Activated CD4-positive, alpha-beta T cell treated with anti-CD3 and anti-CD28 coated beads for 4 hours (primary cell): ENCODE measurements around the gene PTPRC.

Source experiments
- DNase-seq, 2 donors: peaks; one replicate each; pipeline ENCODE4 v3.0.0-alpha.2; 2020

PTPRC gene

DNA sequence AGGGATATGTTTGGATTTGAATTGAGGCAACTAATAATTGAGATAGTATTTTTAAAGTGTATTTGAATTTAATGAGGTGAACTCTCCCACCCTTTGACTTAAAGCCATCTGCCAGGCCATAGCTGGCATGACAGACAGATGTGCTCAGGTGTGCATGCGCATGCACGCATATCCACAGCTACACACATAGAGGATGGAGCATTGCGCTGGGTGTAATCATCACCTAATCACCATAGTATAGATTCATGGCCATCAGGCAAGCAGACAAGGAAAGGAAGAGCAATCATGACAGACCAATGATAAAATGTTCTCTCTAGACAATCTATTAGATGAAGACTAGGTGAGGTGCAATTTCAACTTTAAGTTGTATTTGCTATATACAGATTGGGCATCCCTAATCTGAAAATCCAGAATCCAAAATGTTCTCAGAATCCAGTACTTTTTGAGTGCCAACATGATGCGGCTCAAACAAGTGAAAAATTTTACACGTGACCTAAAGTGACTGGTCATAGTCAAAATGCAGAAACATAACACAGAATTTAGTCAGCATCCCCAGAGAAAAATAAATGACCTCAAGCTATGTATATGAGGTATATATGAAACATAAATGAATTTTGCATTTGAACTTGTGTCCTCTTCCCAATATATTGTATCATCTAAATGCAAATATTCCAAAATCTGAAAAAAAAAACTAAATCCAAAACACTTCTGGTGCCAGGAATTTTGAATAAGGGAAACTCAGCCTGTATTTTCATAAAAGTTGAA is 70.1 kb downstream of the PTPRC start:
- no peak for DNase-seq

DNA sequence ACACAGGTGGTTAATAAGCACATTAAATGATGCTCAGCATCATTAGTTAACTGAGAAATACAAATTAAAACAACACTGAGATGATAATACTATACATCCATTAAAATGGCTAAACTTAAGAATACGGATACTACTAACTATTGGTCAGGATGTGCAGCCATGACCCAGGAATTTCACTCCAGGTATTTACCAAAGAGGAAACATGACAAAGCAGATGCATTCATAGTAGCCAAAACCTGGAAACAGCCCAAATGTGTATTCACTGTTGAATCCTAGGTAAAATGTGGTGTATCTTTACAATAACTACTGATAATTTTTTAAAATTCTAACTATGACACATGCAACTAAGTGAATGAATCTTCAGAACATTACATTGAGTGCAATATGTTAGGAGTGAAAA is 73.0 kb downstream of the PTPRC start:
- no peak for DNase-seq

DNA sequence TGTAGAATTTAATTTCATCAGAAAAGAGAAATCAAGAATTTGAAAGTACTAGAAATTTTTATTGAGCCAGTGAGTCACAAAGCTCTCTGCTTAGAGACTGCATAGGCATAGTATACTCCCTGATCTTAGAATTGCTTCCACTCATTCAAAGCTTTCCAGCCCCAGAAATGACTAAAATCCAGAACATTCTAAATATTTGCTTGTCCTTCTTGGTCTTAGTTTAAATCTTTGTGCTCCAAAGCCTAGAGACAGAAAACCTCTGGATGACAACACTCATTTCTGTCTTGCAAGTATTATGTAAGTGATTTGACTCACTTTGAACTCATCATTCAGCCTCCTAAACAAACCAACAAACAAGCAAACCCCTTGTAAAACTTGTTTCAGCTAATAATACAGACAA is 74.2 kb downstream of the PTPRC start:
- DNase-seq, result no peak

DNA sequence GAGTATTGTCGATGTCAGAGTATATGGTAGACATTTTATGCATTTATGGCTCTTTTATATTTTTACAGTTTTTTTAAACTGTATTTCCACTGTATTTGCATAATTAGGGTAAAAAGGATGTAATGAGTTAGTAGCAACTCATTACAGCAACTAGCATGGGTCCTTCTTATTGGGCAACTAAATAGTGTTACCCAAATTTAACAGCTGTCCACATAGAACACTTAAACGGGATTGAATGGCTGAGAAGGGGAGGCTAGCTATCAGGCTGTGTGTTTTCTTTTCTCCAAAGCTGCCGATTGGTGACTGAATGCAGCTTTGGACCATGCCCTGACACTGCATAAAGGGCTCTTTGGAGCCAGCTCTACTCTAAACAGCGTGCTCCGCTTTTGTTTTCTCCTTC is 75.4 kb downstream of the PTPRC start:
- DNase-seq, result no peak

DNA sequence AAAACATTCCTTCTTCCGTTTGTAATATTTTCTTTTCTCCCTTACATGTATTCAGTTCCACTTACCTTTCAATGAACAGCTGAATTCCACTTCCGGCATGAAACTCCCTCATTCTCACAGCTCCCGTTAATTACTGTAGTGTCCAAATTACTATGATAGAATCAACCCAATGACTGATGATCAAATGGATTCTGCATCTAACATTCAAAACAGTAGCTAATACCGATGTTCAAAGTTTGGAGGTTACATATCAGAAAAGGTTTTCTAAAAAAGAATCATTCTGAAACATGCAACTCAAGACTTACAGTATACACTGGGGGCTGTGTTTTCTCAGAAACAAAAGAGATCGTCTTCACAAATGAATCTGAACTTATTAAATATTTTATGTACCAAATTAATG is 77.2 kb downstream of the PTPRC start:
- DNase-seq, result no peak

DNA sequence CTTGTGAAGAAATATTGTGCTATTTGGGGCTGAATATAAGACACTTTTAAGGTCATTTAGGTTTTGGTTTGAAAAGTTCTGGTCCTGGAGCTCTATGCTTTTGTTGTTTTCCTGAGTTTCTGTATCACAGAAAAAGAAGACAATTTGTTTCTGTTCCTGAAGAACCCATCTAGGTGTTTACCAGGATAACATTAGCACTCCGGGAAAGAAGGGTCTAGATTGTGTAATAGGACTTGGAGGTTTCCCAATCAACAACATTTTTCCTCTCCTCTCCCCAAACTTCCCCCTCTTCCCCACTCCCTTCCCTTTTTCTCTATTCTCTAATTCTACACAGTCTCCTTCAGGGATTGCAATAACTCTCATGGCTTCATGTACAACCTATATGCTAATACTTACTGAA is 78.7 kb downstream of the PTPRC start:
- no peak for DNase-seq

DNA sequence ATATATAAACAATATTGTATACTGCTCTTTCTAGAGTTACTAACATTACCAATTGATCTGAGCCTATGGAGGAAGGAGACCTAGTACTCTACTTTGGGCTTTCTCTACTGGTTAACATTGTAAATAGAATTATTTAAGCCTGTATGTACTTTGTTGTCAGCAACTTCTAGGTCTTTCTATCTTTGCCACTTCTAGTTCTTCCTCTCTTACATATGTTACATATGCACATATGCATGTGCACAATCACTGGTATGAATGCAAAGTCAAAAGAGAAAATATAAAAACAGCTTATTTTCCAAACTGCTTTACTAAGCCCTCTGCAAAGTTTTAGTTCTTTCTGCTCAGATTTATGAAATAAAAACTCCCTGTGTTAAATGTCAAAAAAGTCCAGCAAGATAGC is 84.3 kb downstream of the PTPRC start:
- DNase-seq, result no peak

DNA sequence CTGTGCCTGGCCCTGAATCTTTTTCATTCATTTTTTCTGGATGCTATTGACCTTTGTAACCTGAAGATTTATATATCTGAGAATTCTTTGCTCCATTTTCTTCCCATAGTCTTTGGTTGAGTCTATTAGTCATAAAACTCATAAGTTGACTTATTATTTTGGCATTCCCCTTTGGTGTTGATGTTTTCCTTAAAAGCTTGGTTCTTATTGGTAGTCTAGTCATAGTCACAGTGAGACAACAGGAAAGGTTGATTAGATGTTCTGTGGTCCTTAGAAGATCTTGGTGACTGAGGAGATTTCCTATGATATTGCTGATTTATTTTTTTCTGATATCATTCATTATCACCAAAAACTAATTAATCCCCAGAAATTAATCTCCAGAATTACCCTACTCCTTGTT is 86.2 kb downstream of the PTPRC start:
- no peak for DNase-seq

DNA sequence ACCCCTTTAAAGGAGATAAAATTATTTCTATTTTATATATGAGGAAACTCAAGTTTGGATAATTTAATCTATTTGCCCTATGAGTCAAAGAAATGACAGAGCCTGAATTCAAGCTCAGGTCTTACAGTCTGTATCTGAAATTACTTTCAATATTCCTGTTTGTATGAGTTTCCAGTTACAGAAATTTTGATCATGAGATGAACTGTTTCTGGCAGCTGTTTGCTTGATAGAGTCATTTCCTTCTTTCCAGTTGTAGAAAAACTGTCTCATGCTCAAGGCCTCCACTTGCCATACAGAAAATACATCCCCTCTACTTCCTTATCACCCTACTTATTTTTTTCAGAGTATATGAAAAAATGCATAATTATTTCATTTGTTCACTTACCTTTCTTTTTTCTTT is 87.6 kb downstream of the PTPRC start:
- DNase-seq, result no peak

DNA sequence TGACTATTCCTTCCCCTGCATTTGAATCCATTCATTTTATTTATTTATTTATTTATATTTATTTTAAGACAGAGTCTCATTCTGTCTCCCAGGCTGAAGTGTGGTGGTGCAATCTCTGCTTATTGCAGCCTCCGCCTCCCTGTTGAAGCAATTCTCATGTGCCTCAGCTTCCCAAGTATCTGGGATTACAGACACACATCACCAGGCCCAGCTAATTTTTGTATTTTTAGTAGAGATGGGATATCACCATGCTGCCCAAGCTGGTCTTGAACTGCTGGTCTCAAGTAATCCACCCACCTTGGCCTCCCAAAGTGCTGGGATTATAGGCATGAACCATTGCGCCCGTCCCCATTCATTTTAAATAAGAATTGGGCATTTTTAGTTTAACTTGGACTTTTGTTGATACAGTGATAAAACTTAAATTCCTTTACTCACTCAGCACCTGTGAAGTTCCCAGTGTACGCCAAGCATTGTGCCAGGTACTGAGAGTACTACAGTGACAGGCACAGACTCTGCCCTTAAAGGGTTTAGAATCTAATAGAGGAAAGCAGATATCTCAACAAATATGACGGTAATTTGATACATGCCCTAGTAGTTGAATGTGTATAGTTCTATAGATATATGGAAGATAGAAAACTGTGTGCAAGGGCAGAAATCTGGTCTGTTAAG is 90.5 kb downstream of the PTPRC start:
- DNase-seq, result no peak

DNA sequence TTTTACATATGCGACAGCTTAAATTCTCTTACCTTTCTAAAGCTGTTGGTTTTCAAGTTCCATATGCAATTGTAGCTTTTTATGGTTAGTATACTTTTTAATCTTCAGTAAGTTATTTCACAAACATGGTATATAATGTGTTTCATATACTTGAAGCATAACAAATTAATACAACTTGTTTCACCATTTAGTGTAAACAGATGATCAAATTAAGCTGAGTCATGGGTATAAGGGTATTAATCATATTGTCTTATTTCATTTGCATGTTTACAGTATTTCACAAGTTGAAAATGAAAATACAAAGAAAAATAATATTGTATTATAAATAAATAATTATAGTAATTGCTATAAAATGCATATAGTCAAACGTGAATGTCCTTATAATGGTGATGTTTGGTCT is 92.1 kb downstream of the PTPRC start:
- DNase-seq, result no peak

DNA sequence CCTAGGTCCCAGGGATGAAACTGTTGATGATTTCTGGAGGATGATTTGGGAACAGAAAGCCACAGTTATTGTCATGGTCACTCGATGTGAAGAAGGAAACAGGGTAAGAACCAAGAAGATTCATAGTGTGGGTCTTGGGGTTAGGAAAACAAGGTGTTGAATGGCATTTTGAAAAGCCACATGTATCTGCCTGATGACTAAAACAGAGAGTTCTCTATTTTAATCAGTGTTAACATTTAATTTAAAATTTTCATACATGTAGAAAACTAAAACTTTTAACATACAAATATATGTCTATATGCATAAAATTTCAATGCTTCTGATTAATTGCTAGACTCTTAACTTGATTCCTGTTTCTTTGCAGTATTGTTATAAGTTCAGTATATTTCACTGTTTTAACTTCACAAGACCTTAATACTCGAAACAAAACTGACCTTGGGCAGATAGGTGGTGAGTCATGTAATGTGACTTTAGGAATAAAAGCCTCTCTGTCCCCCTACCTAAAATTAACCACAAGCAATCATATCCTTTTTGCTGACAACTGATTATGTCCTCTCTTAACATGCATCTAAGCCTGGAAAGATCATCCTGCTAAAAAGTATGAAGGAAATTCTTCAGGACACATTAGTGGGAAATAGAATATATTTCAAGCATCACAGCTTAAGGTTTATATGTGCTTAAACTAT is 95.6 kb downstream of the PTPRC start:
- DNase-seq, result no peak

DNA sequence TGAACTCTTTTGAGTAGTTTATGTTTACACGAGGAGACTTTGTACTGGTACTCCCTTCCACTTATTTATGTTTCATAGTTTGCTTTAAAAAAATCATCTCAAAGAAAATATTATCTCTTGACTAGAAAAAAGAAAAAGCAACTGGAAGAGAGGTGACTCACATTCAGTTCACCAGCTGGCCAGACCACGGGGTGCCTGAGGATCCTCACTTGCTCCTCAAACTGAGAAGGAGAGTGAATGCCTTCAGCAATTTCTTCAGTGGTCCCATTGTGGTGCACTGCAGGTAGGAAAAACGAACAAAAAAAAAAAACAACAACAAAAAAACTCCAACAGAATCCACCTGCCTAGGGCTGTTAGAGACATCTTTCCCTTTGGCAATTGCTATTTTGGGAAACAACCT is 102.9 kb downstream of the PTPRC start:
- no peak for DNase-seq

DNA sequence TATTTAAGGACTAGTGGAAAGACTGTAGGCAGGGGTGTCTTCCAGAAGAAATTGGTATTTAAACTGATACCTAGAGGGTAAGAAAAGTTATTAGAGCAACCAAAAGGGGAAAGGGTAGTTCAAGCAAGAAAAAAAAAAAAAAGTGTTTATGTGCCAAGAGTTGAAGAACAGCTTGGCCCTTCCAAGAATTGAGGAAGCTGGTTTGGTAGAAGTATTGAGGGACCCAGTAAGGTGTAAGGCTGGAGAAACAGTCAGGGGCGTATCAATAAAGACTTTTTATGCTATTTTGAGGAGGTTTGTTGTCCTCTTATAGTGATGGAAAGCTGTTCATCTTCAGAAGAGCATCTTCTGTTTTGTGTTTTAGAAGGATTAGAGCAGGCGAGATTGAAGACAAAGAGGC is 108.3 kb downstream of the PTPRC start:
- no peak for DNase-seq

DNA sequence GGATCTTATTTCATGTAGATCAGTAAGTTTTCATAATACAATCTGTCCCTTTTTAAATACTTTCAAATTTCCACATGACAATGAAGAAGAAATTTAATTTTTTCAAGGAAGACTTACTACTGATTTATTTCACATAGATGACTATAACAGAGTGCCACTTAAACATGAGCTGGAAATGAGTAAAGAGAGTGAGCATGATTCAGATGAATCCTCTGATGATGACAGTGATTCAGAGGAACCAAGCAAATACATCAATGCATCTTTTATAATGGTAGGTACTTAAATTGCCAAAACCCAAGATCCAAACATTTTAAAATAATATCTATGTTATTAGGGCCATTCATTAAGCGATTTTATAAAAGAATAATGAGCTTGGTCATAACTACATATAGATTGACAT is 110.4 kb downstream of the PTPRC start:
- no peak for DNase-seq

DNA sequence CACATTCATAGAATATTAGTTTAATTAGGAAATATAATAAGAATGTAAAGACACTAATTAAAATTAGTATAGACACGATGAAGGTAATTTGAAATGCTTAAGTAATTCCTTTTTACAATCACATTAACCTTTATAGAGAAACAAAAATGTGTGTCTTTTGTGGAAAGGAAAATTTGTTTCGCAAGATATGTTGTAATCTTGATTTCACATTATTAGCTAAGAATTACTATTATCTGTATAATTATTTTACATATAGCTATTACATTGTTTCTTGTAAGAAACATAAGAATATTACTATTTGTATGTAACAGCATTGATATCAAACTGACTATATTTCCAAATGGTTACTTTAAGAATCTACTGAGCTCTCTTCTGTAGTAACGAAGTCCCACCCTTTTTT is 111.2 kb downstream of the PTPRC start:
- DNase-seq, result no peak

DNA sequence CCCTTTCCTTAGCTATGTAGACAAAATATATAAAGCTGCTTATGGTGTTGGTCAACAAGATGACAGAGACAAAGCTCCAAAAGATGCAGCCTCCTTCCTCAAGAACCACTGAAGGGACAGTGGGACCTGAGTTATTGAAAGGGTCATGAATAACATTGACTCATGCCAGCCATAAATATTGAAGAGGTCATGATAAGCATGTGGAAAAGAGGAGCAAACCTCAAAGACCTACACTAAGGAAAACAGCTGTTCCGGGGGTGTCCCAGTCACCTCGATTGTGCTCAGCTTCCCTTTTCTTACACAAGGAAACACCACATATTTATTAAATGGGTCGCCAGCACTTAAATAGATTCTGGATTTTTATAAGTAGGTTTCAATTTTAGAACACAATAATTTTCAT is 112.9 kb downstream of the PTPRC start:
- DNase-seq, result no peak

DNA sequence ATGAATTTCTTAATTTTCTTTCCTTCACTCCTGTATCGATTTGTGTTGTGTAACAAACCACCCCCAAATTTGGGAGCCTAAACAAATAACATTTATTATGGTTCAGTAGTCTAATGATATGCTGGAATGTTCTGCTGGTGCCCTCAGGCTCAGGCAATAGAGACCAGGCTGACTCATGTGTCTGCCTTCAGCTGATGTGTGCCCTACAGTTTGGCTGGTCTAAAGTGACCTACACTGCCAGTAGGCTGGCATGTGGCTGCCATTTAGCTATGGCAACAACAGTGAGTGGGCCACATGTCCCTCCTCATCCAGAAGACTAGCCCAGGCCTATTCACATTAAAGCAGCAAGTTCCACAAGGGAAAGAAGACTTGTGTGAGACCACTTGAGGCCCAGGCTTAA is 115.8 kb downstream of the PTPRC start:
- DNase-seq, result no peak

DNA sequence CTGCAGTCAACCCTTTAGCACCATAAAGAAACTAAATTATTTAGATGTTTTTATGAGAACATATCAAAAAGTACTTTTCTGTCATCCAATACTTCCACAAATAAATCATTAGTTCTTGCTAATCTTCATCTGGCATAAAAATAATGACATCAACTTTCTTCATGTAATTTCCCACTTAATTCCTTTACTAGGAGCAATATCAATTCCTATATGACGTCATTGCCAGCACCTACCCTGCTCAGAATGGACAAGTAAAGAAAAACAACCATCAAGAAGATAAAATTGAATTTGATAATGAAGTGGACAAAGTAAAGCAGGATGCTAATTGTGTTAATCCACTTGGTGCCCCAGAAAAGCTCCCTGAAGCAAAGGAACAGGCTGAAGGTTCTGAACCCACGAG is 116.9 kb downstream of the PTPRC start:
- no peak for DNase-seq

DNA sequence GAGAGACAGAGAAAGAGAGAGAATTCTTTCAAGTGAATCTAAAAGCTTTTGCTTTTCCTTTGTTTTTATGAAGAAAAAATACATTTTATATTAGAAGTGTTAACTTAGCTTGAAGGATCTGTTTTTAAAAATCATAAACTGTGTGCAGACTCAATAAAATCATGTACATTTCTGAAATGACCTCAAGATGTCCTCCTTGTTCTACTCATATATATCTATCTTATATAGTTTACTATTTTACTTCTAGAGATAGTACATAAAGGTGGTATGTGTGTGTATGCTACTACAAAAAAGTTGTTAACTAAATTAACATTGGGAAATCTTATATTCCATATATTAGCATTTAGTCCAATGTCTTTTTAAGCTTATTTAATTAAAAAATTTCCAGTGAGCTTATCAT is 117.6 kb downstream of the PTPRC start:
- no peak for DNase-seq

DNA sequence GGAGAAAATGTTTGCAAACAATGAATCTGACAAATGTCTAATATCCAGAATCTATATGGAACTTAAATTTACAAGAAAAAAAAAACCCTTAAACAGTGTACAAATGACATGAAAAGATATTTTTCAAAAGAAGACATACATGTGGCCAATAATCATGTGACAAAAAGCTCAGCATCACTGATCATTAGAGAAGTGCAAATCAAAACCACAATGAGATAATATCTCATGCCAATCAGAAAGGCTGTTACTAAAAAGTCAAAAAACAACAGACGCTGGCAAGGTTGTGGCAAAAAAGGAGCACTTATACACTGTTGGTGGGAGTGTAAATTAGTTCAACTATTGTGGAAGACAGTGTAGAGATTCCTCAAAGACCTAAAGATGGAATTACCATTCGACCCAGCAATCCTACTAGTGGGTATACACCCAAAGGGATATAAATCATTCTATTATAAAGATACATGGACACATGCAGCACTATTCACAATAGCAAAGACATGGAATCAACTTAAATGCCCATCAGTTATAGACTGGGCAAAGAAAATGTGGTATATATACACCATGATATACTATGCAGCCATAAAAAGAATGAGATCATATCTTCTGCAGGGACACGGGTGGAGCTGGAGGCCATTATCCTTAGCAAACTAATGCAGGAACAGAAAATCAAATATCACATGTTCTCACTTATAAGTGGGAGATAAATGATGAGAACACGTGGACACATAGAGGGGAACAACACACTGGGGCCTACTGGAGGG is 123.2 kb downstream of the PTPRC start:
- DNase-seq, result no peak

DNA sequence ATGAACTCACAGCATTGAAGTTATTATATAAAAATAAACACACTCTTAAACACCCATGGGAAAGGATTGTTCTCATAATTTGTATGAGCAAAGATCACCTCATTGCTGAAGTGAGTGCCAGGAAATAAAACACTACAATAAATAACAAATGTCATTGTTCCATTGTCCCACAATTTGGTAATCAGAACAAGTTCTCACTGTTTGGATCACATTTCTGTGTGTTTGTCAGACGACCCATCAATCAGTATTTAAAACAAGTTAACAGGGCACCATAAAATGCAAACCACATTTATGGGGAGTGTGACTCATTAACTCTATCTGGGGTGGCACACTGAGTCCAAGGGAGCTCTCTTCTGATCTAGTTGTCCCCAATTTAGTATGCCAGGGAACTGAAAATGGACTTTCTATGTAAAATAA is 124.5 kb downstream of the PTPRC start:
- DNase-seq, result no peak

DNA sequence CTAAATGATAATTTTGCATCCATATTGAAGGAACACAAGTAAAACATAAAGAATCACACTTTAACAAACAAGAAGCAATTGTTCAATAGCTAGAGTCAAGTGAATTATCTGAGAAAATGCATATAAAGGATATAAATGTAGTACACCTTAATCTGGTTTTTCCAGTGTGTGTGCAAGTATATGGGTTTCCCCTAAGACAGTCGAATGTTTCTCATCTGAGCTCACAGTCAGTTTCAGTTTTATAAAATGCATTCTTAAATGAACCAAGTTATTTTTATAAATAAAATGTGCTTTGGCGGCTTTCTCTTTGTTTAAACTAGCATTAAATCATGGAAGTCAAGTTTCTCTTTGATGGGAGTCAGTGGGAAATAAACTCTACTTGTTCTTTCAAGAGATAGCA is 125.9 kb downstream of the PTPRC start:
- no peak for DNase-seq

DNA sequence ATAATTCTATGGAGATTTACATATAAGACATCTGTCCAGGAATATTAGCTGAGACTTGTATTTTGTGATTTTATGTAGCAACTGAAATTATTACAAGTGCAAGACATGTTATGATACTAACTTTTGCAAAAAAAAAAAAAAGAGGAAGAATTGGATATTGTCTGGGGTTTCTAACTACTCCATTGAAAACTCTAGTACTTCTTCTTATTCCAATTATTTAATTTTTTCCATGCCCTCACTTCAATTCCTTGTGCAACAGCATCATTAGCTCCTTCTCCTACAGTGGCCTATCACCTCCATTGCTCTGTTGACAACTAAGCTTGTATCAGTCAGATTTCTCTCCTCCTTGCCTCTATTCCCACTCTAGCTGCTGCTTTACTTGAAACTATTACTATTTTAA is 126.6 kb downstream of the PTPRC start:
- DNase-seq, result no peak
